Prostate gland (tissue), 2 donors: Measurements from ENCODE around the gene BAG5. TPM values are rescaled to one million over a fixed set of nuclear protein-coding genes. Genes with fewer than 3 reads are reported as not detected.
"Not testable (repeated sequence)": the region's sequence is repeated elsewhere in the genome, so short reads cannot be mapped to it uniquely, and the experiment has no call there.

Experiments
- DNase-seq: peaks from one replicate; pipeline ENCODE4 v3.0.0-alpha.2; 2019; ENCODE audit warnings: low spot score
- H3K27ac ChIP-seq, 2 donors: fragments of 200-600 bp; sonication (generic); 2 replicates each; pipeline ENCODE4 v1.5.1; 2017 to 2019
- H3K27me3 ChIP-seq: fragments of 200-600 bp; sonication (generic); replicated peaks from 2 replicates; pipeline ENCODE4 v1.5.1; 2019; ENCODE audit not compliant: insufficient read depth
- H3K36me3 ChIP-seq, 2 donors: fragments of 200-600 bp; sonication (generic); 1 replicate in 1 of 2; 2 replicates in 1 of 2; pipeline versions ENCODE4 v1.5.1 to v1.8.1; 2017 to 2019
- H3K4me1 ChIP-seq: fragments of 200-600 bp; sonication (generic); replicated peaks from 2 replicates; pipeline ENCODE4 v1.5.1; 2019
- H3K4me3 ChIP-seq, 2 donors: fragments of 200-600 bp; sonication (generic); 2 replicates each; pipeline ENCODE4 v1.5.1; 2017 to 2019
- H3K9me3 ChIP-seq: fragments of 200-600 bp; sonication (generic); 2 replicates; pipeline ENCODE4 v1.5.1; 2017
- CTCF ChIP-seq, 4 experiments: fragments of 200-600 bp in 2 of 4; fragments of 450-650 bp in 2 of 4; sonication (generic) in 2 of 4; IDR thresholded peaks; 1 replicate in 3 of 4; 2 replicates in 1 of 4; pipeline ENCODE4 v1.5.1; 2016 to 2019; ENCODE audit warnings: antibody characterized with exemption in 4 of 4, mild to moderate bottlenecking in 2 of 4, moderate library complexity in 2 of 4
- POLR2A ChIP-seq: fragments of 450-650 bp; IDR thresholded peaks from one replicate; pipeline ENCODE4 v1.6.1; 2016; ENCODE audit warnings: antibody characterized with exemption, mild to moderate bottlenecking
- POLR2AphosphoS5 ChIP-seq: sonication (generic); formaldehyde crosslinking; IDR thresholded peaks from one replicate; pipeline ENCODE4 v1.6.1; 2017; ENCODE audit warnings: antibody characterized with exemption
- WGBS: methylation state at CpG from one replicate; pipeline ENCODE4 v1.1.5; 2018; 5-methylcytosine and 5-hydroxymethylcytosine counted together
- intact Hi-C: fragments of 100-400 bp; cut with DNase I; formaldehyde crosslinking; loops from one replicate; pipeline ENCODE4 v1.14.2; 2022
- total RNA-seq, 2 donors: library from RNA; depleted of rRNA; stranded (reverse); fragments of >200 nt; gene quantifications; one replicate each; pipeline ENCODE4 v1.1.0, GENCODE V29; 2016

The BAG5 gene
- total RNA-seq, 2 donors from 2014 or later: 31.2 to 33.3 TPM

- DNase-seq: peak; percentile 61
- intact Hi-C loops, H3K36me3 ChIP-seq, H3K4me3 ChIP-seq, H3K9me3 ChIP-seq, H3K27me3 ChIP-seq: not testable (repeated sequence)
- peaks cover 40% of the 10 kb centered on the region for H3K4me1 ChIP-seq
- TF ChIP-seq POLR2AphosphoS5: peak; percentile 13
- H3K27ac ChIP-seq: peak overlapping the region; percentile 84 to 92
- 40% methylated on average over 17 of the region's 17 CpGs for WGBS
Observed at GRCh38 chr14:103525430-103526246, 36.8 kb downstream of the BAG5 start.

- 59% methylated on average over 12 of the region's 12 CpGs for WGBS
- Histone ChIP-seq H3K9me3 (no peaks in the 10 kb centered on the region), H3K36me3 (no peaks in the 10 kb centered on the region), H3K27me3 (no peaks in the 10 kb centered on the region), H3K4me1 (peaks cover 38% of the 10 kb centered on the region), H3K27ac (peak overlapping the region; percentile 84 to 92), H3K4me3 (no peak overlapping the region)
- no peak for DNase-seq
- TF ChIP-seq POLR2A: no peak
- TF ChIP-seq CTCF (IDR thresholded peaks at IDR 0.05): no peak
- TF ChIP-seq POLR2AphosphoS5: no peak
- intact Hi-C loops: no loop called here
Observed at GRCh38 chr14:103524002-103524935, 38.2 kb downstream of the BAG5 start.

DNA sequence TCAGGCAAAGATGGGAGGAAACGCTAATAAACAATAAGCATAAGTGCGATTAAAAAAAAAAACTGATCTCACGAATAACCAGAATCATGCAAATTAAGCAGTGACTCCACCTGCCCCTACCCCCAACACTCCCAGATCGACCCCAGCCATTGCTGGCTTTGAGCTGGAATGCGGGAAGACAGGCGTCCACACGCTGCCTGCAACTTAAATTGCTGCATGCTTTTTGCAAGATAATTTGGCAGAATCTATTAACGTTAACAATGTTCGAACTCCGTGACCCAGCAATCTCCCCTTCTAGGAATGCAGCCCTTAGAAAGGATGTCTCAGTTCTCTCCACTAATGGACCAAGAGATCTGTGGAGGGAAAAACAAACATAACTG is 38.9 kb downstream of the BAG5 start:
- no peaks in the 10 kb centered on the region for H3K9me3 ChIP-seq
- intact Hi-C loops: no loop called here
- no peak overlapping the region for H3K4me3 ChIP-seq
- H3K36me3 ChIP-seq: no peaks in the 10 kb centered on the region
- peaks cover 44% of the 10 kb centered on the region for H3K4me1 ChIP-seq
- 65% methylated on average over 10 of the region's 10 CpGs for WGBS
- DNase-seq: no peak
- peak overlapping the region; percentile 86 to 92 for H3K27ac ChIP-seq
- H3K27me3 ChIP-seq: no peaks in the 10 kb centered on the region
- TF ChIP-seq POLR2A (no peak), CTCF (IDR thresholded peaks at IDR 0.05) (no peak), POLR2AphosphoS5 (no peak)

GRCh38 chr14:103522649-103523574 is 39.5 kb downstream of the BAG5 start, which contains the start of gene CKB:
Gene CKB (minus strand): TSS chr14:103522830. CDS start chr14:103522493, 337 bp downstream.
- Histone ChIP-seq H3K4me3 (peak within 1 kb of the TSS; percentile 49 to 71), H3K4me1 (peaks cover 46% of the 10 kb centered on the region), H3K27me3 (no peaks in the 10 kb centered on the region), H3K36me3 (no peaks in the 10 kb centered on the region), H3K9me3 (no peaks in the 10 kb centered on the region), H3K27ac (peak within 1 kb of the TSS; percentile 86 to 92)
- WGBS: 10% methylated on average over 48 of the region's 107 CpGs
- TF ChIP-seq POLR2A: peak; percentile 67
- no peak for TF ChIP-seq CTCF (IDR thresholded peaks at IDR 0.05)
- TF ChIP-seq POLR2AphosphoS5: peak; percentile 58
- DNase-seq: peak; percentile 75
- intact Hi-C loops: no loop called here
